Measurements from ENCODE around the gene PIRT. TPM values are rescaled to one million over a fixed set of nuclear protein-coding genes. Genes with fewer than 3 reads are reported as not detected.

PIRT gene
- total RNA-seq, 1 donor from 2014 or later: not detected

DNA sequence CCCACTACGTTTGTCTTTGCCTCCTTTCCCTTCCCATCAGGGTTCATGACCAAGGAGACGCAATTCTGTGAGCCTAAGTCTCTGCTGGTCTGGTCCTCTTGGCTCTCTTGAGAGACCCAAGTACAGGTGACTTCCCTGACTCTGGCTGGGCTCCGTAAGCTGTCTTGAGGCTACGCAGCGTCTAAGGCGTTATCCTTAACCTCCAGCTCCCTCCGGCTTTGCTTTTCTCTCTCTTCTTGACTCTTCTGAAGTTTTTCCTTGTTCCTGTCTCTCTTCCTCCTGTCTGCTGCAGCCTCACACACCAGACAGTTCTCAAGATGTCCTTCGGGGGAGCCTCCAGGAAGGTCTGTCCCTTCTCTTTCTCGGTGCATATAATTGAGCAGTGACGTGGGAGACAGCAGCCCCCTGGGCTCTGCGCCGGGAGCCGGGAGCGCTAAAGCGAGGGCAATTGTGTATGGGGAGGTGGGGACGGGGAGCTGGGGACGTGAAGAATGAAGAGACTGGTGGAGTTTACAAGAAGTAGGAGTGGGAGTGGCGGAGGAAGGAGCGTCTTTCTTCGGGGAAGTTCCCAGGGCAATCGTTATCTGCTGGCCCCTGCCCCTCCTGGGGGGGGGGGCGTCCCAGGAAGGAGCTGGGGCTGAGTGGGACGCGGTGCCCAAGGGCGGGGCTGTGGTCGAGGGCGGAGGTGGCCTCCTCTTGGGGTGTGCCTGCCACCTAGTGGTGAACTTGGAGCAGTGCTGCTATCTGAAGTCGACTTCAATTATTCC, 6.9 kb upstream of the PIRT start:
- TF ChIP-seq, protein P1, sequence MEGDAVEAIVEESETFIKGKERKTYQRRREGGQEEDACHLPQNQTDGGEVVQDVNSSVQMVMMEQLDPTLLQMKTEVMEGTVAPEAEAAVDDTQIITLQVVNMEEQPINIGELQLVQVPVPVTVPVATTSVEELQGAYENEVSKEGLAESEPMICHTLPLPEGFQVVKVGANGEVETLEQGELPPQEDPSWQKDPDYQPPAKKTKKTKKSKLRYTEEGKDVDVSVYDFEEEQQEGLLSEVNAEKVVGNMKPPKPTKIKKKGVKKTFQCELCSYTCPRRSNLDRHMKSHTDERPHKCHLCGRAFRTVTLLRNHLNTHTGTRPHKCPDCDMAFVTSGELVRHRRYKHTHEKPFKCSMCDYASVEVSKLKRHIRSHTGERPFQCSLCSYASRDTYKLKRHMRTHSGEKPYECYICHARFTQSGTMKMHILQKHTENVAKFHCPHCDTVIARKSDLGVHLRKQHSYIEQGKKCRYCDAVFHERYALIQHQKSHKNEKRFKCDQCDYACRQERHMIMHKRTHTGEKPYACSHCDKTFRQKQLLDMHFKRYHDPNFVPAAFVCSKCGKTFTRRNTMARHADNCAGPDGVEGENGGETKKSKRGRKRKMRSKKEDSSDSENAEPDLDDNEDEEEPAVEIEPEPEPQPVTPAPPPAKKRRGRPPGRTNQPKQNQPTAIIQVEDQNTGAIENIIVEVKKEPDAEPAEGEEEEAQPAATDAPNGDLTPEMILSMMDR (IDR thresholded peaks at IDR 0.05): peak; percentile 74 to 95 (median 94)
- no peaks in the 10 kb centered on the region for H3K36me3 ChIP-seq
- no peaks in the 10 kb centered on the region for H3K27me3 ChIP-seq
- peak overlapping the region; percentile 57 to 72 for H3K4me3 ChIP-seq
- H3K4me1 ChIP-seq: peaks cover 0 to 4% of the 10 kb centered on the region in 2 donors
- no peak overlapping the region for H3K27ac ChIP-seq
- H3K9me3 ChIP-seq: no peaks in the 10 kb centered on the region
- intact Hi-C loops (cut with DNase I): loop anchor here (1.0 kb wide), 2 partner anchors 108 to 199 kb away; no protein-coding TSS in a partner anchor
- peak in 1 of 2 donors; percentile 84 for DNase-seq (ENCODE audit: low spot score in 2 of 2)

DNA sequence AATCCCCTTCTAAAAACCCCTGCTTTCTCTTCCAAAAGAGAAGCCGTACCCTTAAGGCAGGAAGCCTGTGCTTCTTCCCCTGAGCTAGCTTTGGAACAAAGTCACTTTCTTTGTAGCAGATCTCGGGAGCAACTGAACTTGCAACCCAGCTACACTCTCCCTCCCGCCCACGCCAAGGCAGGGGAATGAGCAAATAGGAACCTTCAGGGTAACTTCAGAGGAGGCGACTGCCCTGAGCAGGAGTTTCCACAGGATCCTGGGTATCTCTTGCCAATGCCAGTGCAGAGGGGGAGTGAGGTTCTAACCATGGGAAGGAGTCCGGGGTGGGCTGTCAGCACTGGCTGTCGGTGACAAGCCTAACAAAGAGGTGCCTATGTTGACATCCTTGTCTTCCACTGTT, 5.9 kb upstream of the PIRT start:
- Histone ChIP-seq H3K27ac (no peak overlapping the region), H3K36me3 (no peaks in the 10 kb centered on the region), H3K4me1 (peaks cover 0 to 4% of the 10 kb centered on the region in 2 donors), H3K27me3 (no peaks in the 10 kb centered on the region), H3K4me3 (no peak overlapping the region), H3K9me3 (no peaks in the 10 kb centered on the region)
- TF ChIP-seq, protein P1 (IDR thresholded peaks at IDR 0.05): no peak
- no peak for DNase-seq (ENCODE audit: low spot score in 2 of 2)
- intact Hi-C loops (cut with DNase I): no loop called here

DNA sequence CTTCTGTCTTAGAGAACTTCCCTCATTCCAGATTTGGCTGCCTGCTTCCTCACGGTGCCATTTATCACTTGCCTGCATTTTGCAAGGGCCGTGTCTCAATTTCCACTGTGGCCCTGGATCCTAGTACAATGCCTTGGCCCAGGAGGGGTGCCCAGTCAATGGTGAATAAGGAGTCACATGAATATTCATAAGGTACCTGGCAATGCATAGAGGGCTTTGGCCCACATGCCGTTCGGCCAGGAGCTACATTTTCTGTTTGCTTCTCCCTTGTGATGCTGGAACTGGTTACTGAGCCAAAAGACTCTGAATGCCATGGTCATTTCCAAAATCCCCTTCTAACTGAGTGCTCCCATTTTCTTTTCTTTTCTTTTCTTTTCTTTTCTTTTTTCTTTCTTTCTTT, 4.8 kb upstream of the PIRT start:
- H3K4me1 ChIP-seq: peaks cover 0 to 4% of the 10 kb centered on the region in 2 donors
- no peaks in the 10 kb centered on the region for H3K9me3 ChIP-seq
- H3K27me3 ChIP-seq: no peaks in the 10 kb centered on the region
- no peak overlapping the region for H3K27ac ChIP-seq
- intact Hi-C loops (cut with DNase I): no loop called here
- TF ChIP-seq, protein P1 (IDR thresholded peaks at IDR 0.05): no peak
- no peaks in the 10 kb centered on the region for H3K36me3 ChIP-seq
- no peak for DNase-seq (ENCODE audit: low spot score in 2 of 2)
- H3K4me3 ChIP-seq: no peak overlapping the region

DNA sequence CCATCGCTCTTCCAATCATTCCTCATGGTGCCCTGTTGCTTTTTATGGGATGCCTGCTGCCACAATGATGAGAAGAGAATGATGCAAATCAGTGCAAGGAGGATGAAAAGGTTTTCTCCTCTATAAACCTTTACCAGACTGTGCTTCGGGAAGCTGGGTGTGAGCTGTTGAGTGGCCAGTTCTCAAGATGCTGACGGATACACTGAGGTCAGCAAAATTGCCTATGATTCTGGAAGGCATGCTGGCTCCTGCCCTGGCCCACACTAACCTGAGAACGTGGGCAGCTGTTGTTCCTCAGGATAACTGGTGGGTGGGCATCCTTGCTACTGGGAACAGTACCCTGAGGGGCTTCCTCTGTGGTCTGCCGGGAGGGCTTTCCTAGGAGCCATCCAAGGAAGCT, 795 bp upstream of the PIRT start:
- H3K4me3 ChIP-seq: no peak overlapping the region
- H3K9me3 ChIP-seq: no peaks in the 10 kb centered on the region
- TF ChIP-seq, protein P1 (IDR thresholded peaks at IDR 0.05): no peak
- H3K36me3 ChIP-seq: no peaks in the 10 kb centered on the region
- intact Hi-C loops (cut with DNase I): no loop called here
- H3K27me3 ChIP-seq: no peaks in the 10 kb centered on the region
- no peak overlapping the region for H3K27ac ChIP-seq
- DNase-seq (ENCODE audit: low spot score in 2 of 2): no peak
- no peaks in the 10 kb centered on the region for H3K4me1 ChIP-seq

DNA sequence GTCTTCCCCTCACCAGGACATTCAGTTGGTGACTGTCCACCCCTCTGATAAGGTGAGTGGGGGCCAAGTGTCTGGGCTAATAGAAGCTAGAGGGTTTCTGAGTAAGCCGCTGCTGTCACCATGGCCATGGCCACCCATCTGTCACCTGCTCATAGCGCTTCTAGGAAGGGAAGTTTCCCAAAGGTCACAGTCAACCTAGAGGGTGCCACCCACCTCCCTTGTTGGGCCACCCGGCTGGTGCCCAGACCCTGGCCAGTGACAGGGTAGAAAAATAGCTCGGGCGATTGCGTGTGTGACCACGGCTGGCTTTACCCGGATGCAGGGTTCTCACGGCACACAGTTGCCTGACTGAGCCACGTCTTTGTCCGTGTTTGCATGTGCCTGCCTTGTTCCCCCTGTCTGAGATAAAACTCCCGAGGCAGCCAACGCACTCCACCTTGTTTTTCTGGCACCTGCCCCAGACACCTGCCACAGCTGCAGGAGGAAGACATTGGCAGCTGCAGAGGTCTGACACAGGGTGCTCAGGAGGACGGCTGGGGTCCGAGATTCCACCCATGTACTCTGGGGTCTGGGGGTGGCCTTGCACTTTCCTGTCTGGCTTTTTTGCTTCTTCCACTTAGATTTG, 809 bp downstream of the PIRT start:
- Histone ChIP-seq H3K9me3 (no peaks in the 10 kb centered on the region), H3K4me3 (no peak overlapping the region), H3K27ac (no peak overlapping the region), H3K4me1 (no peaks in the 10 kb centered on the region), H3K36me3 (no peaks in the 10 kb centered on the region), H3K27me3 (no peaks in the 10 kb centered on the region)
- no peak for DNase-seq (ENCODE audit: low spot score in 2 of 2)
- TF ChIP-seq, protein P1 (IDR thresholded peaks at IDR 0.05): no peak
- intact Hi-C loops (cut with DNase I): no loop called here

Data from ascending aorta (tissue), 2 donors.